HepG2 (cell line): ENCODE results near the gene SLC4A2. TPM values are rescaled to one million over a fixed set of nuclear protein-coding genes. Genes with fewer than 3 reads are reported as not detected.

Experiments used
- ARID4A ChIP-seq: sonication (generic); formaldehyde crosslinking; IDR thresholded peaks from 2 replicates; pipeline ENCODE4 v1.5.0; 2020; ENCODE audit warnings: mild to moderate bottlenecking, missing genetic modification reagents, borderline replicate concordance
- GTF3A ChIP-seq: sonication (generic); formaldehyde crosslinking; conservative IDR thresholded peaks from 2 replicates; pipeline ENCODE4 v1.4.0; 2020; ENCODE audit warnings: mild to moderate bottlenecking, missing genetic modification reagents
- HOMEZ ChIP-seq: IDR thresholded peaks from 2 replicates; pipeline ENCODE4 v1.6.1; 2016; ENCODE audit warnings: low read depth
- KDM5B ChIP-seq: sonication (generic); formaldehyde crosslinking; IDR thresholded peaks from 2 replicates; pipeline ENCODE4 v1.4.0; 2020; ENCODE audit warnings: missing genetic modification reagents, mild to moderate bottlenecking, borderline replicate concordance
- NKX3-1 ChIP-seq: sonication (generic); formaldehyde crosslinking; IDR thresholded peaks from 2 replicates; pipeline ENCODE4 v1.5.0; 2020; ENCODE audit warnings: missing genetic modification reagents
- PLSCR1 ChIP-seq: sonication (generic); formaldehyde crosslinking; IDR thresholded peaks from 2 replicates; pipeline ENCODE4 v1.5.0; 2020; ENCODE audit warnings: missing genetic modification reagents, mild to moderate bottlenecking, borderline replicate concordance
- REST ChIP-seq, 2 experiments: IDR thresholded peaks; 2 replicates each; pipeline ENCODE4 v1.6.1; 2011 to 2012; ENCODE audit warnings: low read length in 2 of 2, borderline replicate concordance in 1 of 2, low read depth in 1 of 2, mild to moderate bottlenecking in 1 of 2, moderate library complexity in 1 of 2
- ZBTB4 ChIP-seq: sonication (generic); formaldehyde crosslinking; IDR thresholded peaks from 2 replicates; pipeline ENCODE4 v1.4.0; 2020; ENCODE audit warnings: missing genetic modification reagents, mild to moderate bottlenecking, borderline replicate concordance
- ZNF710 ChIP-seq: sonication (generic); formaldehyde crosslinking; IDR thresholded peaks from 2 replicates; pipeline ENCODE4 v1.5.0; 2020; ENCODE audit warnings: mild to moderate bottlenecking, missing genetic modification reagents, borderline replicate concordance
- ZNF747 ChIP-seq: sonication (generic); formaldehyde crosslinking; IDR thresholded peaks from 2 replicates; pipeline ENCODE4 v1.8.1; 2023; ENCODE audit warnings: missing genetic modification reagents, mild to moderate bottlenecking, borderline replicate concordance
- polyA plus RNA-seq, 8 experiments: library from polyadenylated mRNA; depleted of rRNA in 3 of 8; stranded (reverse) in 7 of 8; unstranded in 1 of 8; fragments of >200 nt; fragmentation: Illumina TruSeq in 4 of 8; extraction: Trizol in 4 of 8; gene quantifications; 2 replicates each; pipeline versions ENCODE4 v1.2.1 to v1.2.3, GENCODE V29; 2011 to 2016; ENCODE audit warnings: low read depth in 4 of 8, missing spikeins in 1 of 8, mixed read lengths in 1 of 8; ENCODE audit not compliant: insufficient read depth in 1 of 8
- total RNA-seq, 5 experiments: library from RNA; depleted of rRNA; stranded (reverse); fragments of >200 nt; fragmentation: Illumina TruSeq; extraction: Trizol; gene quantifications; 2 replicates each; pipeline ENCODE4 v1.2.3, GENCODE V29; 2016; ENCODE audit warnings: low read depth in 1 of 5

The SLC4A2 gene
- total and polyA plus RNA-seq, 2 of the 13 experiments (the other 11 are each of a cell fraction or from before 2014, with no cell fraction given) = 51.9 to 73.4 TPM

- TF ChIP-seq NKX3-1 (CRISPR knock-in tag) (no peak), PLSCR1 (CRISPR knock-in tag) (no peak), ARID4A (peak; percentile 89), ZNF710 (CRISPR knock-in tag) (peak; percentile 66), ZBTB4 (CRISPR knock-in tag) (peak; percentile 47; the same call in 1 of the 2 replicates), KDM5B (0 out of 2 replicates have a peak, but pooled peaks have one; percentile 5), REST (IDR thresholded peaks at IDR 0.05; ENCODE audit: borderline replicate concordance in 1 of 2, low read depth in 1 of 2, low read length in 2 of 2) (no peak), ZNF747 (no peak), GTF3A (CRISPR knock-in tag) (no peak), HOMEZ (CRISPR knock-in tag) (0 out of 2 replicates have a peak, but pooled peaks have one; percentile 15)
Observed at GRCh38 chr7:151062399-151063211, 3.2 kb downstream of the SLC4A2 start (continued).
